NCI-H510A (cell line): Measurements from ENCODE around the gene SCO2.

ENCODE experiments used
- DNase-seq: peaks from one replicate; lab custom pipeline; 2025; lab: John Stamatoyannopoulos, UW

The SCO2 gene

DNA sequence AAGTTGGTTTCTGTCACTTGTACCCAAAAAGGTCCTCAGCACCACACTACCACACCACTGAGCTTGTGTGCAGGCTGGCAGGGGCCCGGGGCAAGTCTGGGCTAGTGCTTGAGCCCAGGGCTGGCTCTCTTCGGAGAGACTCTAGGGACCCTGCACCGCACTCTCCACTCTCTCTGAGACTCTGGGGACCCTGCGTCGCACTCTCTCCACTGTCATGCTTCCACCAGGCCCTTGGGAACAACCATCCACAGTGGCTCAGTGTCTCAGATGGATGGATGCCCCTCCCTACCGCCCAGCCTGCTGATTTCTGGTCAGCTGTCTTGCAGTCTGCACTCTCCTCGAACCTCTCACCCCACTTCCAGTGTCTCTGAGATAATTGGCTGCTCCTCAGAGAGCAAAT lies 48.5 kb downstream of the SCO2 start:
- no peak for DNase-seq

DNA sequence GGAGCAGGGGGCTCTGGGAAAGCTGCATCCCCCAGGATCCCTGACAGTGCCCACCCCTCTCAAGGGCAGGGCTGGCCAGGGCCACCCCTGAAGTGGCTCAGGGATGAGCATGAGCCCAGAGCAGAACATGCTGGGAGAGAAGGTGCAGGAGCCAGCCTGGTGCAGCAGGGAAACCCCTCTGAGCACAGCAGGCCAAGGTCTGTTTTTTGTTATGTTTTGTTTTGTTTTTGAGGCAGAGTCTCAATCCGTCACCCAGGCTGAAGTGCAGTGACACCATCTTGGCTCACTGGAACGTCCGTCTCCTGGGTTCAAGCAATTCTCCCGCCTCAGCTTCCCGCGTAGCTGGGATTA lies 49.8 kb downstream of the SCO2 start:
- no peak for DNase-seq

DNA sequence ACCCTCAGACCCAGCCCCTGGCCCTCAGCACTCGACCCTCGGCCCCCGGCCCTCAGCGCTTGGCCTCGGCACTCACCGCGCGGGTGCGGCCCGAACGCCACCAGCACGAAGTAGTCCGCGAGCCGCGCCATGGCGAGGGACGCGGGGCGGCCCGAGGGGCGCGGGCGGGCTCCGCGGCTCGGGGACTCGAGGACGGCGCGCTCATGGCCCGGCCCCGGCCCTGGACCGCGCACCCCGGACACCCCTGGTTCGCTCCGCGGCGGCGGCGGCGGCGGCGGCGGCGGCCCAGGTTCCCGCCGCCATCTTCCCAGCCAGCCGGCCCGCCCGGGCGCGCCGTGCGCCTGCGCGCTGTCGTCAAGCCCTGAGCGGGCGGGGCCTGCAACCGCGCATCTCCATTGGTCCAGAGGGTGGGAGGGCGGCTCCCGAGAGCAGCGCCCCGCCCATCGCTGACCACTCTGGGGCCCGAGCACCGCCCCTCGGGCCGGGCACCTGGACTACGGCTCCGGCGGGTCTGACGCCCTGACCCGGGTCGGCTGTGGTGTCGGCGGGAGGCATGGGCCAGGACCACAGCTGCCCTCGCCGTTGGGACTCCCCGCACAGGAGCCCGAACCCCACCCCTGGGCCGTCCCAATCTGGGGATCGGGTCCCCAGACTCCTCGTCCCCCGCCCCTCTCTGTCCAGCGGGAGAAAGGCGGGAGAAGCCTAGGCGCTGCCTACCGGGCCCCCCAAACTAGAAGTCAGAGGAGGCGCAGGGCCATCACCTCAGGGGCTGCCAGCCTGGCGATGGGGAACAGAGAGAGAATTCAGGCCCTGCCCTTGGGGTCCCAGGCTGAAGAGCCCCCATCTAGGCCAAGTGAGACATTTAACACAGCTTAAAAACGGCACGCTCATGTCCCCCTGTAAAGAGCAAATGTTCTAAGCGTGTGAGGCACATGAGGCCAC lies 50.4 kb downstream of the SCO2 start, which contains the start of gene SBF1:
TSS of gene SBF1 (minus strand) at position 326 of the 942 bp plus-strand sequence. CDS start at position 131, 195 bp downstream.
- peak; percentile 74 for DNase-seq

DNA sequence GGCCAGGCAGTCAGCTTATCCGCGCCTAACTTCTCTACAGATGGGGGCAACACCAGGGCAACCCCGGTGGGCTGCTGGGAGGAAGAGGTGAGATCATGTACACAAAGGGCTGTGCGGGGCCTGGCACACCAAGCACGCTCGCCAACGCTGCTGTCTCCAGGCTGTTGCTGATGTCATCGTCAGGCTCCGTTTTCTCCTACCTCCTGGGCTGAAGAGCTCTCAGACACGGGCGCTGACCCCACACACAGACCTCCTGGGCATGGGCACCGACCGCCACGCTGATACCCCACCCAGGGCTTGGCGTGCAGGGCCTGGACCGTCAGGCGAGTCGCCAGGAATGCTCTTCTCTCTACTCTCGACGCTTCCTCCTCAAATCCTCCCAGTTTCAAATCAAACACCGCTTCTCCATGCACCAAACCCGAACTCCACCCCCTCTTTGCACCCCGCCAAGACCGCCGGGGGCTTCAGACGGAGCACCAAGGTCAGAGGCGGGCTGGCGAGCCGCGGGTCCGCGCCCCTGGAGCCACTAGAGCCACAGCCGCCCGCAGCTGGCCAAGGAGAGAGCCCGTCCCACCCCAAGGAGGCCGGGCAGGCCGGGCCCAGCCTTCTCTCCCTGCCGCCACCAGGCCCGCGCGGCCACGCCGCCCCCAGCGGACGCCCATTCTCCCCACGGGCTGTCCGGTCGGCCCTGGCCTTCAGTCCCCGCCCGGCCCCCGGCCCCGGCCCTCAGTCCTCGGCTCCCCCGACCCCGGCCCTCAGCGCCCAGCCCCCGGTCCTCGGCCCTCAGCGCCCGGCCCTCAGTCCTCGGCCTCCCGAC lies 51.3 kb downstream of the SCO2 start:
- DNase-seq = no peak
